Hepatocyte (in vitro differentiated cells): Measurements from ENCODE around the gene EXOC4.

Experiments used
- EZH2 ChIP-seq: fragments of 200-600 bp; sonication (generic); IDR thresholded peaks from 2 replicates; pipeline ENCODE4 v1.6.1; 2016; ENCODE audit warnings: antibody characterized with exemption, mild to moderate bottlenecking, borderline replicate concordance
- TF ChIP-seq, protein P1 (sequence below): fragments of 200-600 bp; sonication (generic); IDR thresholded peaks from 2 replicates; pipeline ENCODE4 v1.5.1; 2016; ENCODE audit warnings: antibody characterized with exemption, mild to moderate bottlenecking; ENCODE audit not compliant: poor library complexity

DNA sequence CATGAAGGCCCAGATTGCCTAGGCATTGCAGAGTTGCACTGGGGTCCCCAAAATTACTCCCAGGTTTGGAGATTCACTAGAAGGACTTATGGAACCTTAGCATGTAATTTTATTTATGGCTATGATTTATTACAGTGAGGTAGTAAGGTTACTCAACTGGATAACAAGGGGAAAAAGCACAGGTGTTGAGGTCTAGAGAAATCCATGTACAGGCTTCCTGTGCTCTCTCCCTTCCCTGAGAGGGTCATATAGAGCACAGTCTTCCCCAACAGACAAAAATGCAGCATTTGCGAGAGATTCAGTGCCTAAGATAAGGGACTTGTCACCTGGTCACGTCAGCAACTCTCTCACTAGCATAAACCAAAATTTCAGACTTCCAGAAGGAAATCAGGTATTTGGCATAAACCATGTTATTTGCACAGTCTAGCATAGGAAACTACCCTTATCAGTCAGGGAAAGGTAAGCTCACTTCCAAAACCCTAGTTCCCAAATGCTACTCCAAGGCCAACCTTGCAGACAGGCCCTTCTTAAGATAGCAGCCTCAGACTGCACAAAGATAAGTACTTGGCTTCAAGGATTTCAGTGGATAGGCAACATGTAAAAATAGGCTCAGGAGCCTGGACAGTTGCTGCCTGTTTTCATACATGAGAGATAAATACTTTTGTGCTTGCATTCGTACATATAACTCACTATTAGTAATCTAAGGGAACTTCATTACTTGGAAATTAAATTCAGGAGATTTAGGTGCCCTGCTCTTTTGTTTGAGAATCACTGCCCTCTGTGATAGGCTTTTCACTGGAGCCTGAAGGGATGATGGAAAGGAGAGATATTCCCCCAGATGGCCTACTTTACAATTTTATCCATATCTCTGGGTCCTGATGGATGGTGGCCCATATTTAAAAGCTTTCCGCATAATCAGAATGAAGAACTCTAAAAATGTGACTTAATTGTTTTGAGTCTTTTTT, 495.8 kb downstream of the EXOC4 start:
- TF ChIP-seq, protein P1, sequence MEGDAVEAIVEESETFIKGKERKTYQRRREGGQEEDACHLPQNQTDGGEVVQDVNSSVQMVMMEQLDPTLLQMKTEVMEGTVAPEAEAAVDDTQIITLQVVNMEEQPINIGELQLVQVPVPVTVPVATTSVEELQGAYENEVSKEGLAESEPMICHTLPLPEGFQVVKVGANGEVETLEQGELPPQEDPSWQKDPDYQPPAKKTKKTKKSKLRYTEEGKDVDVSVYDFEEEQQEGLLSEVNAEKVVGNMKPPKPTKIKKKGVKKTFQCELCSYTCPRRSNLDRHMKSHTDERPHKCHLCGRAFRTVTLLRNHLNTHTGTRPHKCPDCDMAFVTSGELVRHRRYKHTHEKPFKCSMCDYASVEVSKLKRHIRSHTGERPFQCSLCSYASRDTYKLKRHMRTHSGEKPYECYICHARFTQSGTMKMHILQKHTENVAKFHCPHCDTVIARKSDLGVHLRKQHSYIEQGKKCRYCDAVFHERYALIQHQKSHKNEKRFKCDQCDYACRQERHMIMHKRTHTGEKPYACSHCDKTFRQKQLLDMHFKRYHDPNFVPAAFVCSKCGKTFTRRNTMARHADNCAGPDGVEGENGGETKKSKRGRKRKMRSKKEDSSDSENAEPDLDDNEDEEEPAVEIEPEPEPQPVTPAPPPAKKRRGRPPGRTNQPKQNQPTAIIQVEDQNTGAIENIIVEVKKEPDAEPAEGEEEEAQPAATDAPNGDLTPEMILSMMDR: no peak
- TF ChIP-seq EZH2: no peak
